LNCaP clone FGC (cell line): ENCODE results near the gene PDIA5.
A peak's percentile ranks its signal among the peaks of the same experiment; 100 is the strongest.

ENCODE experiments used
- DNase-seq: peaks from one replicate; pipeline ENCODE4 v3.0.0-alpha.2; 2011; ENCODE audit warnings: low read depth
- H3K4me3 ChIP-seq: 2 replicates; pipeline ENCODE4 v1.5.1; 2011; ENCODE audit warnings: mild to moderate bottlenecking, low read depth, low read length, control low read depth
- TF ChIP-seq, protein P1 (sequence below): IDR thresholded peaks from 2 replicates; pipeline ENCODE4 v1.5.1; 2012; ENCODE audit warnings: mild to moderate bottlenecking; ENCODE audit not compliant: control insufficient read depth, insufficient read depth; ENCODE audit errors: extremely low read depth

Gene PDIA5

GRCh38 chr3:123068601-123069381, 2.0 kb downstream of the PDIA5 start:
- TF ChIP-seq, protein P1, sequence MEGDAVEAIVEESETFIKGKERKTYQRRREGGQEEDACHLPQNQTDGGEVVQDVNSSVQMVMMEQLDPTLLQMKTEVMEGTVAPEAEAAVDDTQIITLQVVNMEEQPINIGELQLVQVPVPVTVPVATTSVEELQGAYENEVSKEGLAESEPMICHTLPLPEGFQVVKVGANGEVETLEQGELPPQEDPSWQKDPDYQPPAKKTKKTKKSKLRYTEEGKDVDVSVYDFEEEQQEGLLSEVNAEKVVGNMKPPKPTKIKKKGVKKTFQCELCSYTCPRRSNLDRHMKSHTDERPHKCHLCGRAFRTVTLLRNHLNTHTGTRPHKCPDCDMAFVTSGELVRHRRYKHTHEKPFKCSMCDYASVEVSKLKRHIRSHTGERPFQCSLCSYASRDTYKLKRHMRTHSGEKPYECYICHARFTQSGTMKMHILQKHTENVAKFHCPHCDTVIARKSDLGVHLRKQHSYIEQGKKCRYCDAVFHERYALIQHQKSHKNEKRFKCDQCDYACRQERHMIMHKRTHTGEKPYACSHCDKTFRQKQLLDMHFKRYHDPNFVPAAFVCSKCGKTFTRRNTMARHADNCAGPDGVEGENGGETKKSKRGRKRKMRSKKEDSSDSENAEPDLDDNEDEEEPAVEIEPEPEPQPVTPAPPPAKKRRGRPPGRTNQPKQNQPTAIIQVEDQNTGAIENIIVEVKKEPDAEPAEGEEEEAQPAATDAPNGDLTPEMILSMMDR = no peak
- DNase-seq = peak; percentile 90
- H3K4me3 ChIP-seq = peak overlapping the region; percentile 90

- DNase-seq = no peak
- TF ChIP-seq, protein P1 = no peak
- no peak overlapping the region for H3K4me3 ChIP-seq
Measured at GRCh38 chr3:123070510-123070909, 3.7 kb downstream of the PDIA5 start.

DNA sequence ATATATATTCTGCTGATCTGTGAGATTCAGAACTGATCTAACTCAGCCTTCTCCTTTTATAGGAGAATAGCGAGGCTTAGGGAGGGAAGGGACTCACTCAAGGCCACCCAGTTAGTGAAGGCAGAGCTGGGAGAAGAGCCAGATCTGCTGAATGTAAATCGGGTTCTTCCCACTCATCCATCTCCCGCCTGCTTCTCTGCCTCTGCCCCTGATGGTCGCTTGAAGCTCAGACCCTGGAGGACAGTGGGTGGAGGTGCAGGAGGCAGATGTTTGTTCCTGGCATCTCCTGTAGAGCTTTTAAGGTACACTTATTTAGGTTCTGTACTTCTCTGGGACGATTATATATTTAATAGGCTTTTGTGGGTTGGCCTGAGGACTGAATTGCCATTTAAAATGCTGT, 4.3 kb downstream of the PDIA5 start:
- no peak overlapping the region for H3K4me3 ChIP-seq
- TF ChIP-seq, protein P1 = no peak
- no peak for DNase-seq

DNA sequence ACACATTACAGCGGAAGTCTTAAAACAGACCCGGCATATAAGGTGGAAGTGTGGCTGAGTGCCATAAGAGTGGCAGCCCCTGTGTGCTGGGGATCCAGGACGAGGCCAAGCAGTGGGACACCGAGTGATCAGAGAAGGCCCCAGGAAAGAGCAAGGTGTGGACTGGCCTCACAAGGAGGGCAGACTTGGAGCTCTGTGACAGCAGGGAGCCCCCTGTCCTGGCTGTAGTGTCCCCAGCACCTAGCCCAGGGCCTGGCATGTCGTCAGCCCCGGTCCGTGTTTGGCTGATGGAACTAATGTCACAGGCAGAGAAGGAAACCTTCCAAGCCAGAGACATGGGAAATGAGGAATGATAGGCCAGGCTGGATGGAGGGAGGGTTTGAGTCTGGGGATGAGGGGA, 4.8 kb downstream of the PDIA5 start:
- TF ChIP-seq, protein P1 = no peak
- H3K4me3 ChIP-seq = no peak overlapping the region
- DNase-seq = no peak

DNA sequence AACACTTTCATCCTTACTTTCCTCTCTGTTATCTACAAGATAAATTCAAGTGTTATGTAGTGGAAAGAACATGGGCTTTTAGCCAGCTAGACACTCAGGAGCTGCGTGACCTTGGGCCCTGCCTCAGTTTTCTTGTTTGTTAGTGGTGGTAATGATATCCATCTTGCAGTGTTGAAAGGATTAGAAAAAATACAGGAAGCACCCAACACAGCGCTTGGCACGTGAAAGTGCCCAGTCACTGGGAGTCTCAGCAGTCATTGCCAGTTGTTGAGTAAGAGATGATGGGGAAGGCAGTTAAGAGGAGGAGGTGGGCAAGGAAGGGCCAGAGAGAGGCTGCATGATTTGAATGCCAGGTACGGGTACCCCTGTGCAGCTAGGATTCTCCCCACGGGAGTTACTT, 5.3 kb downstream of the PDIA5 start:
- DNase-seq = no peak
- H3K4me3 ChIP-seq = no peak overlapping the region
- TF ChIP-seq, protein P1 = no peak

DNA sequence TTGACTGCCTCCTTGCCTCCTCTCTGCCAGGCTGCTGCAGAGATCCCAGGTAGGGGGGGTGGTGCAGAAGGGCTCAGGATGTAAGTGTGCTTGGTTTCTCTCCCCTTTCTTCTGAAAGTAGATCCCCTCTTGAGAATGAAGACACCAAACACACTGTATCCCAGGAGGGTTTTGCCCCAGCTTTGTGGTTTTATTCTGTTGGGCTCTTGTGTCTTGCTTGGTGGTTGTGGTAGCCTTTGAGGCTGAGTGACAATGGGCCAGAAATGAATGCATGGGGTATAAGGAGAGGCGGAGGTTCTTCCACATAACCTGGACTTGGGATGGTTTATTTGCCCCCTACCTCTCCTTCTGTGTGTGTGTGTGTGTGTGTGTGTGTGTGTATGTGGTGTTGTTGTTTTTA, 5.7 kb downstream of the PDIA5 start:
- no peak for DNase-seq
- TF ChIP-seq, protein P1 = no peak
- no peak overlapping the region for H3K4me3 ChIP-seq

DNA sequence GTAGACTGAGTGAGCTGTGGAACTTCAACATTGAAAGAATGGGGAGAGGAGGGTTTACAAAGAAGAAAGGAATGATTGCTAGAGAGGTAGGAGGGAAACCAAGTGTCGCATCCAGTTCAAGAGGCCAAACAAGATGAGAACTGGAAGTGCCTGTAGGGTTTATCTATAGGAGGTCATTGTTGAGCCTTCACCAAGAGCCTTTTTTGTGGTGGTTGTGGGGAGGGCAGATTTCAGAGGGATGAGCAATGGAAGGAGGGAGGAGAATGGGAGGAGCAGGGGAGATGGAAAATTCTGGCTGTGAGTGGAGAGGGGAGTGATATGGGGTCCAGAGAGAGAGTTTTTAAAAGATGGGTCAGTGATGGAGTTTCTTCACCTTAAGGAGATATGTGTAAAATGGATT, 8.5 kb downstream of the PDIA5 start:
- H3K4me3 ChIP-seq = no peak overlapping the region
- DNase-seq = no peak
- TF ChIP-seq, protein P1 = no peak
